RPMI7951 (cell line): Measurements from ENCODE around the gene FNBP1L. TPM values are rescaled to one million over a fixed set of nuclear protein-coding genes. Genes with fewer than 3 reads are reported as not detected.

Source experiments
- DNase-seq: peaks from one replicate; pipeline ENCODE4 v3.0.0-alpha.2; 2012; ENCODE audit warnings: low read depth
- total RNA-seq: library from RNA; depleted of rRNA; stranded (reverse); fragments of >200 nt; shearing (Covaris generic); gene quantifications from 2 replicates; pipeline ENCODE4 v1.2.3, GENCODE V29; 2014; rRNA removed

Gene FNBP1L
- 7.7 and 8.9 TPM in 2 replicates for total RNA-seq

DNA sequence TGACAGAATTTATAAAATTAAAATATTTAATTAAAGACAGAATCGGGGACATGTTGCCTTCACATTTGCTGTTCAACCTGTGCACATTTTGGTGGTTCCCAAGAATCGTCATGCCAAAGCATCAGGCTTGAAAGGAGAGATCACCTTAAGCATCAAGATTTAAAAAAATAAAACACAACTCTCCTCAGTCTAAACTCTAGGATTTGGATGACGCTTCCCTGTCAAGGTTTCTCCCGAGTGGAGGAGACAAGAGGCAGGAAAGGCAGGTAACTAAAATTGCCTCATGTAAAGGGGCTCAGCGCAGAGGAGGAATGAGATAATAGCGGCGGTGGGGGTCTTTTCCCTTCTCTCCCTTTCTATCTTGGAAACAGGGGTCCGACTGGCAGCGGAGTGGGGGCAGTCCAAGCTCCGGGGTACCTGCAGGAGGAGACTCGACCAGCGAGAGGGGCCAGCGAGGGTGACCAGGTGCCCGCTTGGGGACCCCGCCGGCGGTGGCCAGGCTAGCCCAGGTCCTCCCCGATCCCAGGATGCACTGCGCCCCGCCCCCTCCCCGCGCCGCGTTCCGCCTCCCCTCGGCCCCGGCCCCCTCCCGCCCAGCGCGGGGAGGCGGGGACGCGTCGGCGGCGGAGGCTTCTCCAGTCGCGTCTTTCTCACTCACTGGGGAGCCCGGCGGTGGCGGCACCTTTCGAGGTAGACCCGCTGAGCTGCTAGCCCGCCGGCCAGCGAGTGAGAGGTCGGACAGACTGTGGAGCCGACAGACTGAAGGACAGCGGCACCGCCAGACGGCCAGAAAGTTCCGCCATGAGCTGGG lies at the start of gene FNBP1L:
Gene FNBP1L (plus strand): TSS at position 638 of the 811 bp plus-strand sequence. CDS start 164 bp downstream, at position 802.
- peak; percentile 59 for DNase-seq

DNA sequence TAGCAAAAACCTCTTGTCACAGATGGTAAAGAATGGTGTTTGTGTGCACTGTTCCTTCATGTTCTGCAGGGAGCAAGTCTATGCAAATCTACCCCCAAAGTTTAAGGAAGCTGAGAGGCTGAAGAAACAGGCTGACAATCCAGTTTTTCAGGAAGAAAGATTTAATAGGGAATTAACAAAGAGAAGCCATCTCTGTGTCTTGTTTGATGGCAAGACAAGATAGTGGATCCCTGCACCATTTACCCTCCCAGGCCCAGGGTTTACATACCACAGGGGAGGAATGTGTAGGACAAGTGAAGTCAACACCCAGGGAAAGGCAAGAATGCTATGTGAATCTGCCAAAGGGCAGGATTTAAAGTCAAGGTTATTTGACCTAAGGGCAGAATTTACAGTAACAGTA lies 48.1 kb upstream of the FNBP1L start:
- no peak for DNase-seq

DNA sequence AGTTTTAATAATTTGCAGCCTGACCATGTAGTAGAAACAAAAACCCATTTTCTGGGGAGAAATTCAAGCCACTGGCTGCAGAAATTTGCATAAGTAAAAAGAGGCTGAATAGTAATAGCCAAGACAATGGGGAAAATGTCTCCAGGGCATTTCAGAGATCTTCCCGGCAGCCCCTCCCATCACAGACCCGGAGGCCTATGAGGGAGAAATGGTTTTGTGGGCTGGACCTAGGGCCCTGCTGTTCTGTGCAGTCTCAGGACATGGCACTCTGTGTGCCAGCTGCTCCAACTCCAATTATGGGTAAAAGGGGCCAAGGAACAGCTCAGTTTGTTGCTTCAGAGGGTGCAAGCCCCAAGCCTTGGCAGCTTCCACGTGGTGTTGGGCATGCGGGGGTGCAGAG lies 39.7 kb upstream of the FNBP1L start:
- DNase-seq, result no peak

DNA sequence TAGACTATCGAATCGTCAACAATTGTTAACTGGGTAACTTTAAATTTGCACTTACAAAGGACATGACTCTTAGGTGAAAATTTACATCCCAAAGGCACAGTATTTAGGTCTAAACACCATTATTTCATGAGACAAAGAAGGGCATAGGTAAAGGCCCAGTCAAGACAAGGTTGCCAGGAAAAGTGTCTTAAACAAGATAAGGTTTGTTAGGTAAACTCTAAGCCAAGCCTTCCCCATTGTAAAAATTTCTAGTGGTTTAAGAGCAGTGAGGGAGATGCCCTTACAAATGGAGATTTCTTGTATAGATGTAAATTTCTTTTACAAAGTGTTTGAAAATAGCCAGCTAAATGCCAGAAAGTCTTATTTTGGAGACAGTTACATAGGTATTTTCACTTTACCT lies 36.9 kb upstream of the FNBP1L start:
- no peak for DNase-seq

DNA sequence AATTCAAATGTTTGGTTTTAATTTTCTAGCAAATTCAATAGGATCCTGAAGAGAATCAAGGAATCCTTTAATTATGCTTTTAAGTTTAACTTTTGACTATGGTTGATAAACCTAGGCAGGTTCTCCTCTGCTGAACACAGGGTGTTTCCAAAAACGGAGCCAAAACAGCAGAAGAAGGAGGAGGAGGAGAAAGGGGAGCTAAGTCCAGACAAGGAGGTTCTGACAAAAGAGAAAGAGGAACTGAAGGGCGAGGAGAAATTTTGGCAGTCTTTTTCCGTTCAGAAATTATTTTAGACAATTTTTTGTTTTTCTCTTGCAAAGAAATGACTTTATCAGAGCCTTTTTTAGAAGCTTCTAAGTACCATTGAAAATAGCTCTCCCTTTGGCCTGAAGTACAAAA lies 33.2 kb upstream of the FNBP1L start:
- no peak for DNase-seq

DNA sequence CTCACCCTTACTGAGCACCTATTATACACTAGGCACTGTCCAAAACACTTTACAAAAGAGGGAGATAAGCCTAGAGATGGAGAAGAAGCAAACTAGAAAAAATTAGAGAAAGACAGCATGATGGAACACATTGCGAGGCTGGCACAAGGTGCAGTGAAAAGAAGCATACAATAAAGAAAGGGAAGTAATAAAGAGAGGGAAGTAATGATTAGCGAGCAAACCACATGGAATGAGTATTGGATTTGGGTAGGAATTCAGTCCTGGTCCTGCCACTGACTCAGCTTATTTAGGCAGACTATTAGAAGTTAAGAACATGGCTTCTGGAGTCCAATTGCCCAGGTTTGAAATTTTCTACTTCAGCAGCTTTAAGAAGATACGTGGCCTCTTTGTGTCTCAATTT lies 32.6 kb upstream of the FNBP1L start:
- DNase-seq, result no peak

DNA sequence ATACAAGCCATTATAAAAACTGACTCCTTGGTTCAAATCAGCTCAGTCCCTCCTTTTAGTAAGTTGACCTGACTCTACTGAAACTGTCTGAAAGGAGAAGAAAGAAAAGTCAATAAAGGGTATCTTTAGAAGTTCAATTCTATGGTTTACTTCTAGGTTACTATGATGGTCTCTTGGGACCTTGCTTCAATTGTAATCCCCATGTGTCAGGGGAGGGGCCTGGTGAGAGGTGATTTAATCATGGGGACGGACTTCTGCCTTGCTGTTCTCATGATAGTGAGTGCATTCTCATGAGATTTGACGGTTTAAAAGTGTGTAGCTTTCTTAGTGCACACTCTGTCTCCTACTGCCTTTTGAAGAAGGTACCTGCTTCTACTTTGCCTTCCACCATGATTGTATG lies 31.7 kb upstream of the FNBP1L start:
- DNase-seq, result no peak

DNA sequence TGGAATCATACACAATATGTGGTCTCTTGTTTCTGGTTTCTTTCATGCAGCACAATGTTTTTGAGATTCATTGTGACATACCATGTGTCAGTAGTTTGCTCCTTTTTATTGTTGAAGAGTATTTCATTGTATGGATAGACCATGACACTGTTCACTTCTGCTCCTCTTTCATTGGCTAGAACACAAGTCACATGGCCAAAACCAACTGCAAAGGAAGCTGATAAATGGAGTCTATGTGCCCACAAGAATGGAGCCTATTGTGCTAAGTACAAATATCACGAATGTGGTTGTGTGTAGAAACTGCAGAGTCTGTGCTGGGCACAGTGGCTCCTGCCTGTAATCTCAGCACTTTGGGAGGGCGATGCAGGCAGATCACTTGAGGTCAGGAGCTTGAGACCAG lies 28.6 kb upstream of the FNBP1L start:
- peak; percentile 10 for DNase-seq

DNA sequence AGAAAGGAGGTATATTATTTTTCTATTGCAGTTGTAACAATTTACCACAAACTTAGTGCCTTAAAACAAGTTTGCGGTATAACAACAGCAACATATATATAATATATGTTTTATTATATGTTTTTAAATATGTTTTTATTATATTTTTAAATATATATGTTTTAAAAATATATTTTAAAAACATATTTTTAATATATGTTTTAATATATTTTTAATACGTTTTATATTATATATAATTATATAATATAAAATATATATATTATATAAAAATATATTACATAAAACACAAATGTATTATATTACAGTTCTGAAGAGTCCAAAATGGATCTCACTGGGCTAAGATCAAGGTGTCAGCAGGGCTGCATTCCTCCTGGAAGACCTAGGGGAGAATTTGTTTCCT lies 27.5 kb upstream of the FNBP1L start:
- no peak for DNase-seq

DNA sequence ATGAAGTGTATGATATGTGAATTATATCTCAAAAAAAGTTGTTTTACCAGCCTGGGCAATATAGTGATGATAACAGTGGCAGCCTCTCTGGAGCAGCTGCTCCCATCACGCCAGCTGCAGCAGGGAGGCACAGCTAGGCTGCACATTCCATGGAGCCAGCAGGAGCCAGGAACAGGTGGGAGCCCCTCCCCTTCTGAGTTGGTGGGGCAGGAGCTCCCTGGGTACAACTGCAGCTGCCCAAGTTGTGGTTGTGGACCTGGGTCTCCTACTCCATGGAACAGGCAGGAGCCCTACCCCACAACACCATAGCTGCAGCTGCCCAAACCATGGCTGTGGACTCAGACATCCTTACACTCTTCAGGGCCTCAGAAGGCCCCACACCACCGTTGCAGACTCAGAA lies 21.7 kb upstream of the FNBP1L start:
- no peak for DNase-seq

DNA sequence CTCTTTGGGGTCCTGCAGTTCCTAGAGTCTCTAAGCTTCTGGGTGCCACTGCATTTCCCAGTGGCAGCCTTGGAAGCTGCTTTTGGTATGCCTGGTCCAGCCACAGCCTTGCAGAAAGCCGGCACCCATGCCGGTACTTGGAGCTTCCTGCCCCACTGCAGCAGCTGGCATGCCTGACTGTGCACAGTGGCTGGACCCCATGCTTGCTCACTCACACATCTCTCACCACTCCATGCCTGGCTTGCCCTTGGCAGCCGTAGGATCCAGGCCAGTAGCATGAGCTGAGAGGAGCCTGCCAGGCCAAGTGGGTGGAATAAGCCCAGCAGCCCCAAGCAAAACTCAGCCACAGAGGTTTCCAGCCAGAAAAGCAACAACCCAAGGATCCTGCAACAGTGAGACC lies 20.3 kb upstream of the FNBP1L start:
- DNase-seq, result no peak

DNA sequence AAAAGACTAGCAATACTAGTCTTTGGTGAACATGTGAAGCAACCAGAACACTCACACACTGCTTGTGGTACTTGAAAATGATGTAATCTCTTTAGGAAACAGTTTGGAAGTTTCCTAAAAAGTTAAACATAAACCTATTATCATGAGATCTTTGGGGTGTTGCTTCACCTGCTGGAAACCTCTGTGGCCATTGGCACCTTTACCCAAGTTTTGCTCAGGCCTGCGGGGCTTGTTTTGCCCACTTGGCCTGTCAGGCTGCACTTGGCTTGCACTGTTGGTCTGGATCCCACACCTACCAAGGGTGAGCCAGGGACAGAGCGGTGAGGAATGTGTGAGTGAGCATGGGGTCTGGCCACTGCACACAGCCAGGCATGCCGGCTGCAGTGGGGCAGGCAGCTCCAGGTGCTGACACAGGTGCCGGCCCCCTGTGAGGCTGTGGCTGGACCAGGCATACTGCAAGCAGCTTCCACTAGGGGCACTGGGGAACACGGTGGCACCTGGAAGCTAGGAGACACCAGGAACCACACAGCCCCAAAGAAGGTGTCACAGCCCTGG lies 14.4 kb upstream of the FNBP1L start:
- DNase-seq, result no peak

DNA sequence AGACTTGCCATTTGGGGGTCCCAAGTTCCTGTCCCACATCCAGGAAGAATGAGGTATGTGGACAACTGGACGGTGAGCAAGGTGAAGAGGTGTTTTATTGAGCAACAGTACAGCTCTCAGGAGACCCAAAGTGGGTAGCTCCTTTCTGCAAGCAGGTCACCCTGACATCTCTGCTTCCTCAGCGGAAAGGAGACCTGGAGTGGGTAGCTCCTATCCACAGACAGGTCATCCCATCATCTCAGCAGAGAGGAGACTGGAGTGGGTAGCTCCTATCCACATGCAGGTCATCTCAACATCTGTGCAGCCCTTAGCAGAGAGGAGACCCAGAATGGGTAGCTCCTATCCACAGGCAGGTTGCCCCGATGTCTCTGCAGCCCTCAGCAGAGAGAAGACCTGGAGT lies 13.8 kb upstream of the FNBP1L start:
- no peak for DNase-seq

DNA sequence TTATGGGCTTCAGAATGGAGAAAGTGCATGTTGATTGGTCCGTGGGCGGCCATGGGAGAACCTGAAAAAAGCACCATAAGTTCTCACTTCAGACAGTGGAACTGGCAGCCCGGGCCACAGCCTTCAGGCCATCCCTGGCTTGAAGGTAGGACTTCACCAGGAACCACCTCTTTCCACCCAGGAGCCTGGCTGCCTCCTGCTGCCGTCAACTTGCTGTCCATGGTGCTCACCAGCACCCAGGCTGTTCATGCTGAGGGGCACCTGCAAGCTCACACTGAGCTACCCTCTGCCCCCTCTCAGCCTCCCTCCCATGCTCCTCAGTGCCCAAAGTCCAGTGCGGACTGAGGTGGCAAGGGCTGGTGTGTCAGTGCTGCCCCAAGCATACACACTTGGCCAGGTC lies 12.9 kb upstream of the FNBP1L start:
- no peak for DNase-seq

DNA sequence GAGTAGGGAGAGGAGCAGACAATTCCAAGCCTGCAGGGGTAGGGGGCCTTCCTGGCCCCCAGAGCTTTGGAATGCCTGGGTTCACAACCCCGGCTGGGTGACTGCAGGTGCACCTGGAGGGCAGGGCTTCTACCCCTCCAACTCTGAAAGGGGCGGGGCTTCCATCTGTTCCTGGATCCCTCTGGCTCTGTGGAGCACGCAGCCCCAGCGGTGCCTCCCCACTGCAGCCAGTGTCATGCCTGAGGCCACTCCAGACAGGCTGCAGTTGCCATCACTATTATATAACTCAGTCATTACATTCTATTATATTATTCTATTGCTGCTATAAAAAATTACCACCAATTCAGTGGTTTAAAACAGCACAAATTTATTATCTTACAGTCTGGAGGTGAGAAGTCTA lies 12.5 kb upstream of the FNBP1L start:
- DNase-seq, result no peak

DNA sequence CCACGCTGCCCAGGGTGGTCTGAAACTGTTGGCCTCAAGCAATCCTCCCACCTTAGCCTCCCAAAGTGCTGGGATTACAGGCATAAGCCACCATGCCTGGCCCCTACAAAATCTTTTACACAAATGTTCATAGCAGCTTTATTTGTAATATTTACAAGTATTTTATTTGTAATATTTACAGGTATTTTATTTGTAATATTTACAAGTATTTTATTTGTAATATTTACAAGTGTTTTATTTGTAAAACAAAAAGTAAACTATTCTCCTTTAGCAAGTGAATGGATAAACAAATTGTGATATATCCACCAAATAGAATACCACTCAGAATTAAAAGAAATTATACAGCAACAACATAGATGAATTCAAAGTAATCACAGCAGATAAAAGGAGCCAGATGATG lies 11.4 kb upstream of the FNBP1L start:
- no peak for DNase-seq

DNA sequence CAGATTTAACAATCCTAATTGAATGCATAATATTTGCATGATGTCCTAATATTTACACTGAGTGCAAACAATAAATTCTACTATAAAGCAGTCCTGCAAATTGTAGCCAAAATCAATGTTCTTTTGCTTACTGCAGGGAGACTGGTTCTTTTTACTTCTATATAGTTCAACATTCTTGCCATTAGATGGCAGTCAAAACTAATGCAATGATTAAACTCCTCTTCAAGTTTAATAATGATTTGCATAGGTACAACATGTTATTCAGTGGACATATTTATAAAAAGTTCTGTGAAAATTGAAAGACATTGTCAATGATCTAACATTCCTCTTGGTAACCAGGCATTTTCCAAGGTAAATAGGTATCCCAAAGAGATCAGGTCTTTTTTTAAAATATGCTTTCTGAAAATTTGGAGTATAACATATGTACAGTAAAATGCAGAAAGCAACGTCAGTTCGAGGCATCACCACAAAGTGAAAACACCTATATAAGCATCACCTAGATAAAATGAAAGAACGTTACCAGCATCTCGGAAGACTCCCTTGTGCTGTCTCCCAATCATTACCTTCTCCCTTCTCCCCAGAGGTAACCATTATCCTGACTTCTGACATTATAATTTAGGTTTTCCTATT lies 9.8 kb upstream of the FNBP1L start:
- peak; percentile 59 for DNase-seq

DNA sequence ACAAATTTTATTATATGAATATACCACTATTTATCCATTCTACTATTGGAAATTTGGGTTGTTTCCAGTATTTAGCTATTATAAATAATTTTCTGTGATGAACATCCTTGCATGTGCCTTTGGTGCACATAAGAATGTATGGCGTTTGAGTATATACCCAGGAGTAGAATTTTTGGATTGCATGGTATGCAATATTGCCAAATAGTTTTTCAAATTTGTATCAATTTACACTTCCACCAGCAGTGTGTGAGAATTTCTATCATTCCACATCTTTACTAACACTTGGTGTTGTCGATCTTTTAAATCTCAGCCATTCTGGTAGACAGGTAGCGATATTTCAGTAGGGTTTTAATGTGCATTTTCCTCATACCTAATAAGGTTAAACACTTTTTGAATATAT lies 9.2 kb upstream of the FNBP1L start:
- DNase-seq, result no peak

DNA sequence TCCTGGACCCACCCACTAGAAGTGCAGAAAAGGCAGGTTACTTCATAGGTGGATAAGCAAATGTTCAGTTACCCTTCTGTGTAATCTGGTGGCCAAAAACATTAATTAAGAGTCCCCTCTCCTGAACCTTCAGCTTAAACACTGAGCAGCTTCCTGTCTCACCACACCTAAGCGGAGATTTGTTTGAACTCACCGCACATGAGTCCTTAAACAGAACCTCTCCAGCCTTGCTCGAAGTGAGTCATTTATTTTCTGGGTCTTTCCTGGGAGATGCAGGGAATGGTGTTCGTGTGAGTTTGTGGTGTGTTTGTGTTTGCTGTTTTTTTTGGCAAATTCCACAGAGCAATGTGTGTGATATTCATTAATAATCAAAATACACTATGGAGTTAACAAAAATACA lies 7.6 kb upstream of the FNBP1L start:
- DNase-seq, result no peak

DNA sequence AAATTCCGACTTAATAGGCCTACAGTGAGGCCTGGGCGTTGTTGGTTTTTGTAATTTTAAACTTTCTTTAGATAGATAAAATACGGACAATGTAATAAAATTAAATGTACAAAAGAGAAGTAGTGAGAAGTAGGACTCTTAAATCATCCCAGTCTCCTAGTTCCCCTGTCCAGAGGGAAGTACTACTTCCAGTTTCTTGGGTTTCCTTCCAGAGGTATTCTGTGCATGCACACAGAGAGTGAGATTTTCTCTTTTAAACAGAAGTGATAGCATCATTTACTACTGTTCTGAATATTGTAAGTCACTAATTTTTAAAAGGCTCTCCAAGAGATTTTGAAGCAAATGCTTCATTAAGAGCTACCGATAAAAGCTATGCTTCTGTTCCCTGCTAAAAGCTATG lies 7.2 kb upstream of the FNBP1L start:
- DNase-seq, result no peak

DNA sequence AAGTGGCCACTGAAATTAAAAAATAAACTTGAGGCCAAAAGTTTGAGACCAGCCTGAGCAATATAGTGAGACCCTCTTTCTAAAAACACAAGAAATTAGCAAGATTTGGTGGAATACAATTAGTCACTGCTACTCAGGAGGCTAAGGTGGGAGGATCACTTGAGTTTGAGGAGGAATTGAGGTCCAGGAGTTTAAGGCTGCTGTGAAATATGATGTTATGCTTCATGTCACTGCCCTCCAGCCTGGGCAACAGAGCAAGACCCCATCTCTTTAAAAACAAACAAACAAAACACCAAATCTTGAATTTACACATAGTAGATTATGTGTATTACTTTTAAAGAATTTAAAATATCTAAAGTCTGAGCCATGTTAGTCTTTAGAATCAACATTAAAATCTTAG lies 6.3 kb upstream of the FNBP1L start:
- DNase-seq, result no peak

DNA sequence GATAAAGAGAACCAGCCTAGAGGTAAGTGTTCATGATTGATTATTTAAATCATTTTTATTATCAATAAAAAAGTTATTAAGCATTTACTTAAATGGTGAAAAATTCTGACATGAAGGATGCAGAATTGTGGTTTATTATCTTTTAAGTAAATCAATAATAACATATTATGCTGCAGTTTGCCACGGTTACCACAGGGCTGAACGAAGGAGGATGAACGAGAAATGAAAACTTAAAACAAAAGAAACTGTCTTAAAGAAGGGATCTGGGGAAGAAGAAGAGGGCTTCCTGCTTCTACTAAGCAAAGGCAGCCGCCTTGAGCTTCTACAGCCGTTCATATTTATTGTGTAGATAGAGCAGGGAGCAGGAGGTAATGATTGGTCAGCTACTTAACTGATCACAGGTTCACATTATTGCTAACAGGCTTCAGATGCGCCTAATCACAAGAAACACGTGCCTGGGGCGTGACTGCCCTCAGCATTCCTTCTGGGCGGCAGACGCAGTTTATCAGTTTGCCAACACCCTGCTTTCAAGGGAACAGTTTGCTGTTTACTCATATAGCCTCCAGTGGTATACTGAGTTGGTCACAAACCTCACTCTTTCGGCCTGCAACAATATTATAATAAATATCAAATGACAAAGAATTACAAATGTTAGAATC lies 5.8 kb upstream of the FNBP1L start:
- DNase-seq, result peak; percentile 72

DNA sequence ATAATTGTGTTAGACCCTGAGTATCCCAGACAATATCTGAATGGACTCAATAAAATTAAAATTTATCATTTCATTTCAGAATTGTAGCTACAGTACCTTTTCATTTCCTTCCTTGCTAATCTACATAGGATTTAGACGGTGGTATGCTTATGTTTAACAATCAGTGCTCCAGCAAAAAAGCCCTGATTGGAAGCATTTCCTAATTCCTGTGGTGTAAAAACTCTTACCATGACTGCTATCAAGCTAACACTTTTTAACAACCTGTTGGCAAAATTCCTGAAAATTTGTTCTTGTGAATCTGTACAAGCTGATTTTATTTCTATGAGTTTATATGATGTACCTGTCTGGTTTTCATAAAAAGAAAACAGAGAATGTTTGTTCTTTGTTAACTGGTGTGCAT lies 5.2 kb upstream of the FNBP1L start:
- no peak for DNase-seq
